ENCODE data around the gene RPRD2. TPM values are rescaled to one million over a fixed set of nuclear protein-coding genes. Genes with fewer than 3 reads are reported as not detected.

The RPRD2 gene
- total and polyA plus RNA-seq, 2 donors (not counting 1 experiment from before 2014, with no cell fraction given): 16.6 to 49.1 TPM

DNA sequence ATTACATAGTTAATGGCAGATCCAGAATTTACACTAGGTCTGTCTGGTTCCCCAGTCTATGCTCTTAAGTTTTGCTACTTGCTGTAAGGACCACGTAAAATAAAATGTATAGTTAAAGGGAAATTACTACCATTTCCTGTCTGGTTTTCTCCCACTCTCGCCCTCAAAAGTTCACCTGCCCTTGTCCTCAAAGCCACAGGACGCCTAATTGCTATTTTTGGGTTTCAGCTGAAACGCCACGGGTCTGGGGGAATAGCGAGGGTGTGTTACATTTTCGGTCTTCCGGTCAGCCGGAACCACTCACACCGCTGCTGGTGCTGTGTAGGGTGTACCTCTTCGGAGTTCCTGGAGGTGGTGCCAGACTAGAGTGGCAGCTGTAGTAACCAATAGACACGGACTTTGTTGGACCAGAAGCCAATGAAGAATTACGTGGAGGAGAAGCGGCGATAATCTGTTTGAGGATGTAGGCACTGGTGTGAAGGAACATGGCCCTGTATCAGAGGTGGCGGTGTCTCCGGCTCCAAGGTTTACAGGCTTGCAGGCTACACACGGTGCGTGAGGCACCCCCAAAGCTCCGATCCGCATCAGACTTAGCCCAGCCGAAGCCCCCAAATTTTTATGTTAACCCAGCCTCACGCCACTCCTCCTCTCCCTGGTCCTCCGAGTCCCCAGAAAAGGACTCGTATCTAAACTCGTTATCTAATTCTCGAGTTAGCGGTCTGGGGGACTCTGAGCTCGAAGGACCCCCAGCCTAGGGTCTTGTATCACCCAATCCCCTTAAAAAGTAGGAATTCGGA lies 123.2 kb downstream of the RPRD2 start, which contains the start of gene TARS2:
TSS of gene TARS2 (plus strand) at position 454 of the 797 bp plus-strand sequence. CDS start at position 486, 32 bp downstream.
- DNase-seq: peak; percentile 97
- peaks cover 14% of the 10 kb centered on the region for H3K79me2 ChIP-seq (ENCODE audit: control insufficient read depth, insufficient read depth, low read length)
- no peaks in the 10 kb centered on the region for H3K9me3 Mint-ChIP-seq (ENCODE audit: insufficient read depth)
- H3K27me3 Mint-ChIP-seq: no peaks in the 10 kb centered on the region
- H3K4me1 Mint-ChIP-seq: peaks cover 16% of the 10 kb centered on the region
- 0% methylated on average over 25 of the region's 30 CpGs for WGBS (ENCODE audit: insufficient coverage)
- H3K27ac Mint-ChIP-seq: peak within 1 kb of the TSS; percentile 98
- H2AFZ ChIP-seq (ENCODE audit: insufficient read depth, low read depth, low read length, poor library complexity, severe bottlenecking): peak within 1 kb of the TSS; percentile 93
- CTCF ChIA-PET: interaction anchor here (1.1 to 1.5 kb wide), 2 partner anchors 22 to 24 kb away, joined by 3 to 4 read pairs; no protein-coding TSS in a partner anchor
- no peaks in the 10 kb centered on the region for H3K27me3 ChIP-seq (replicated peaks in 1 of 4; ENCODE audit: control extremely low read depth in 1 of 4, control insufficient read depth in 3 of 4, insufficient read depth in 4 of 4, low read length in 3 of 4)
- H3K9ac ChIP-seq (ENCODE audit: low read length): peak within 1 kb of the TSS; percentile 97
- TF ChIP-seq EZH2 (IDR thresholded peaks at IDR 0.05; ENCODE audit: borderline replicate concordance, insufficient read depth, low read depth, low read length, poor library complexity, severe bottlenecking): no peak
- no peak for TF ChIP-seq CTCF (IDR thresholded peaks at IDR 0.05)
- peak within 1 kb of the TSS; percentile 75 to 78 for H3K27ac ChIP-seq (ENCODE audit: low read length in 2 of 2)
- no peaks in the 10 kb centered on the region for H3K9me3 ChIP-seq (ENCODE audit: control extremely low read depth in 1 of 3, control insufficient read depth in 2 of 3, insufficient read depth in 1 of 3, low read length in 2 of 3)
- H3K36me3 ChIP-seq (replicated peaks in 1 of 2; ENCODE audit: control extremely low read depth in 1 of 2, control insufficient read depth in 1 of 2, extremely low read depth in 1 of 2, insufficient read depth in 2 of 2, low read length in 1 of 2): peaks cover 4 to 23% of the 10 kb centered on the region in 2 experiments
- H3K4me3 ChIP-seq (ENCODE audit: control extremely low read depth in 1 of 5, extremely low read depth in 1 of 5, insufficient read depth in 1 of 5, low read depth in 2 of 5, low read length in 4 of 5): peak within 1 kb of the TSS; percentile 69 to 95 (median 84)
- peak within 1 kb of the TSS; percentile 93 for H3K4me3 Mint-ChIP-seq
- H3K4me2 ChIP-seq (replicated peaks; ENCODE audit: low read depth, low read length, poor library complexity, severe bottlenecking): peak within 1 kb of the TSS; percentile 93
- POLR2A ChIA-PET: interaction anchor here (0.6 to 3.0 kb wide), 5 partner anchors 11 to 284 kb away, joined by 3 to 24 read pairs (median 5); partner anchors contain the start of genes FALEC and MCL1
- H3K4me1 ChIP-seq (ENCODE audit: control insufficient read depth in 2 of 2, insufficient read depth in 2 of 2, low read length in 2 of 2): peaks cover 7 to 10% of the 10 kb centered on the region in 2 donors
- H4K20me1 ChIP-seq (ENCODE audit: control insufficient read depth, insufficient read depth, low read length, poor library complexity, severe bottlenecking): no peaks in the 10 kb centered on the region
- intact Hi-C loops (cut with micrococcal nuclease): loop anchor here (1.0 to 10.0 kb wide), 7 partner anchors 28 to 678 kb away; partner anchors contain the start of genes ENSA, FALEC, LYSMD1 and MRPS21
- peak; percentile 100 for ATAC-seq (ENCODE audit: low read depth)
